Measurements from ENCODE around the gene MAP3K7CL. TPM values are rescaled to one million over a fixed set of nuclear protein-coding genes. Genes with fewer than 3 reads are reported as not detected.

Gene MAP3K7CL
- total RNA-seq, 2 donors from 2014 or later: 1.3 TPM; not detected in 1

DNA sequence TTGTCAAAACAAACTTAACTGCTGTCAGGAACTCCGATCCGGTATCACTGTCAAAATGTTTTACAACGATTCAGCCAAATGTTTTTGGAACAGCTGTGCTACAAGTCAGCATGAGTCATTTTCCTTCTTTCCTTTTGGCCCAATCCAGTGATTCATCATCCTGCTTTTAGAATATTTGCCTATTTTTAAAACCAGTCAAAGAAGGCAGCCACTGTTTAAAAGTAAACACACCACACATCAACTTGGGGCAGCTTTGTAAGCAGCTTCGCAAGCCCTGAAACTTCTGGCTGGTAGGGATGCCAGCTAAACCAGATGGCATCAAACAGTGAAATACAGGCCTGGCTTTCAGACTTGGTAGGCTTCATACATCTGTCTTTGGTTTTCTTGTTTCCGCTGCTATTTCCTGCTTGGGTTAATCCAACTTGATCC lies 14.9 kb downstream of the MAP3K7CL start:
- H3K9me3 Mint-ChIP-seq: no peaks in the 10 kb centered on the region
- Histone ChIP-seq H3K27ac (ENCODE audit: low read depth, low read length) (no peak overlapping the region), H3K36me3 (ENCODE audit: control insufficient read depth, insufficient read depth, low read length) (no peaks in the 10 kb centered on the region), H3K4me3 (ENCODE audit: low read length) (no peak overlapping the region), H3K27me3 (ENCODE audit: control insufficient read depth, insufficient read depth, low read length, poor library complexity, severe bottlenecking) (no peaks in the 10 kb centered on the region), H3K9ac (ENCODE audit: extremely low read depth, low read length, poor library complexity, severe bottlenecking) (no peak overlapping the region), H3K4me1 (ENCODE audit: control insufficient read depth, insufficient read depth, low read length) (no peaks in the 10 kb centered on the region), H3K9me3 (ENCODE audit: control insufficient read depth, low read length) (no peaks in the 10 kb centered on the region)
- H3K36me3 Mint-ChIP-seq (ENCODE audit: low read depth): no peaks in the 10 kb centered on the region
- 92 to 93% methylated on average over 5 of the region's 5 CpGs for WGBS, 2 experiments (ENCODE audit: insufficient coverage in 1 of 2, insufficient read length in 1 of 2)
- no peak overlapping the region for H3K4me3 Mint-ChIP-seq
- TF ChIP-seq, protein P1, sequence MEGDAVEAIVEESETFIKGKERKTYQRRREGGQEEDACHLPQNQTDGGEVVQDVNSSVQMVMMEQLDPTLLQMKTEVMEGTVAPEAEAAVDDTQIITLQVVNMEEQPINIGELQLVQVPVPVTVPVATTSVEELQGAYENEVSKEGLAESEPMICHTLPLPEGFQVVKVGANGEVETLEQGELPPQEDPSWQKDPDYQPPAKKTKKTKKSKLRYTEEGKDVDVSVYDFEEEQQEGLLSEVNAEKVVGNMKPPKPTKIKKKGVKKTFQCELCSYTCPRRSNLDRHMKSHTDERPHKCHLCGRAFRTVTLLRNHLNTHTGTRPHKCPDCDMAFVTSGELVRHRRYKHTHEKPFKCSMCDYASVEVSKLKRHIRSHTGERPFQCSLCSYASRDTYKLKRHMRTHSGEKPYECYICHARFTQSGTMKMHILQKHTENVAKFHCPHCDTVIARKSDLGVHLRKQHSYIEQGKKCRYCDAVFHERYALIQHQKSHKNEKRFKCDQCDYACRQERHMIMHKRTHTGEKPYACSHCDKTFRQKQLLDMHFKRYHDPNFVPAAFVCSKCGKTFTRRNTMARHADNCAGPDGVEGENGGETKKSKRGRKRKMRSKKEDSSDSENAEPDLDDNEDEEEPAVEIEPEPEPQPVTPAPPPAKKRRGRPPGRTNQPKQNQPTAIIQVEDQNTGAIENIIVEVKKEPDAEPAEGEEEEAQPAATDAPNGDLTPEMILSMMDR (conservative IDR thresholded peaks at IDR 0.05): no peak
- H3K4me1 Mint-ChIP-seq: peaks cover 18% of the 10 kb centered on the region
- peaks cover 1% of the 10 kb centered on the region for H3K27me3 Mint-ChIP-seq (ENCODE audit: insufficient read depth)
- H3K27ac Mint-ChIP-seq: no peak overlapping the region
- DNase-seq: no peak

DNA sequence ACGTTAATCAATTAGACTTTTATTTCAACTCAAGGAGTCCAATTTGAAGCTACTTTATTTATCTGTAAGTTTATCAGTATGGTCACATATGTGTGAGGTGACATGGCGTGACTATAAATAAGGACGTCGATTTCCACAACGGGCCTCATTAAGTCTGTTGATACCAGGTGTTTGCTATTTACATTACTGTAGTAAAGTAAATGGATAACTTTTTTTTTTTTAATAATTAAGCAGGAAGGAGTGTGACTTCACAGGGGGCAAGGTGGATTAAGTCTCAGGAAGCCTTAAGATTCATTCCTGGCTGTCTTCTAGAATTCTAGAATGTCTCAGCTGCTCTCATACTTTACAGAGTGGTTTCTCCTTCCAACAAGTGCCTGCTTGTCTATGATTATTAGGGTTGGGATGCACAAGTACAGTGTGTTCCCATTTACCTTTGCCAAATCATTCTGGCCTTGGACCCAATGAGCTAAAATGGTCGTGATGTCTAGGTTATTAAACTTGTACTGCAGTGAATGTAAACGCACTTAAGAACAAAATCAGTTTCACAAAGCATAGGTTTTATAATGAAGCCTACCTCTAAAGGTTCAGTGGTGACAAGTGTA lies 15.5 kb downstream of the MAP3K7CL start:
- no peaks in the 10 kb centered on the region for H3K4me1 ChIP-seq (ENCODE audit: control insufficient read depth, insufficient read depth, low read length)
- H3K27me3 Mint-ChIP-seq (ENCODE audit: insufficient read depth): peaks cover 1% of the 10 kb centered on the region
- no peak for DNase-seq
- peak overlapping the region; percentile 62 for H3K27ac Mint-ChIP-seq
- TF ChIP-seq, protein P1 (conservative IDR thresholded peaks at IDR 0.05): no peak
- no peaks in the 10 kb centered on the region for H3K36me3 Mint-ChIP-seq (ENCODE audit: low read depth)
- no peak overlapping the region for H3K4me3 Mint-ChIP-seq
- no peaks in the 10 kb centered on the region for H3K27me3 ChIP-seq (ENCODE audit: control insufficient read depth, insufficient read depth, low read length, poor library complexity, severe bottlenecking)
- H3K4me1 Mint-ChIP-seq: peaks cover 19% of the 10 kb centered on the region
- H3K36me3 ChIP-seq (ENCODE audit: control insufficient read depth, insufficient read depth, low read length): no peaks in the 10 kb centered on the region
- no peaks in the 10 kb centered on the region for H3K9me3 Mint-ChIP-seq
- H3K9ac ChIP-seq (ENCODE audit: extremely low read depth, low read length, poor library complexity, severe bottlenecking): no peak overlapping the region
- no peak overlapping the region for H3K27ac ChIP-seq (ENCODE audit: low read depth, low read length)
- 90 to 93% methylated on average over 5 to 7 of the region's 7 CpGs for WGBS, 2 experiments (ENCODE audit: insufficient coverage in 1 of 2, insufficient read length in 1 of 2)
- no peak overlapping the region for H3K4me3 ChIP-seq (ENCODE audit: low read length)
- H3K9me3 ChIP-seq (ENCODE audit: control insufficient read depth, low read length): no peaks in the 10 kb centered on the region

DNA sequence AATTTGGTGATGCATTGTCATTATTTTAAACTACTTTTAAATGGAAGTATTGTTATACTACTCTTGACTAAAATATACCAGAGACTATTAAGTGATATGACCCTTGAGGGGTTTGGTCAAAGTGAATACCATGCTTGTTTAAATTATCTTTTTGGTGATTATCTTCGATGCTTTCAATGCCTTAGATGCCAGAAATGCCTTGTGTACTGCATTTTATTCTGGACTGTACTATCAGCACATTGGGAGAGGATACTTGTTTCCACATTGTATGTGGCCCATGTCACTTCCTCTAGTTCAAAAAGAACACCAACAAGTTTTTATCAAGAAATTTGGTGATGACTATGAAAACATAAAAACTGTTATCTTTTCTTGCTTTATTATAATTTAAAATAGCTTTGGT lies 16.3 kb downstream of the MAP3K7CL start:
- H3K27ac Mint-ChIP-seq: no peak overlapping the region
- H3K36me3 ChIP-seq (ENCODE audit: control insufficient read depth, insufficient read depth, low read length): no peaks in the 10 kb centered on the region
- no peak overlapping the region for H3K27ac ChIP-seq (ENCODE audit: low read depth, low read length)
- H3K9ac ChIP-seq (ENCODE audit: extremely low read depth, low read length, poor library complexity, severe bottlenecking): no peak overlapping the region
- TF ChIP-seq, protein P1 (conservative IDR thresholded peaks at IDR 0.05): no peak
- H3K9me3 ChIP-seq (ENCODE audit: control insufficient read depth, low read length): no peaks in the 10 kb centered on the region
- H3K9me3 Mint-ChIP-seq: no peaks in the 10 kb centered on the region
- H3K4me1 Mint-ChIP-seq: peaks cover 19% of the 10 kb centered on the region
- WGBS, 2 experiments (ENCODE audit: insufficient coverage in 1 of 2, insufficient read length in 1 of 2): 82 to 92% methylated on average over 1 of the region's 1 CpG
- H3K27me3 Mint-ChIP-seq (ENCODE audit: insufficient read depth): peaks cover 1% of the 10 kb centered on the region
- no peak overlapping the region for H3K4me3 ChIP-seq (ENCODE audit: low read length)
- no peak overlapping the region for H3K4me3 Mint-ChIP-seq
- no peak for DNase-seq
- H3K27me3 ChIP-seq (ENCODE audit: control insufficient read depth, insufficient read depth, low read length, poor library complexity, severe bottlenecking): no peaks in the 10 kb centered on the region
- H3K4me1 ChIP-seq (ENCODE audit: control insufficient read depth, insufficient read depth, low read length): no peaks in the 10 kb centered on the region
- no peaks in the 10 kb centered on the region for H3K36me3 Mint-ChIP-seq (ENCODE audit: low read depth)

Measured in endodermal cell (in vitro differentiated cells).